GM20000 (cell line): ENCODE data around the gene RBM8A.
A peak's percentile ranks its signal among the peaks of the same experiment; 100 is the strongest.

Source experiments
- DNase-seq: peaks from one replicate; pipeline ENCODE4 v3.0.0; 2012; ENCODE audit warnings: low spot score
- CTCF ChIP-seq: IDR thresholded peaks from 2 replicates; pipeline ENCODE4 v1.5.1; 2012; ENCODE audit warnings: mild to moderate bottlenecking, control low read depth; ENCODE audit errors: extremely low read depth, missing control alignments

The RBM8A gene

GRCh38 chr1:145964328-145965118 lies 37.2 kb upstream of the RBM8A start, which contains the start of the genes ANKRD34A and POLR3GL:
TSS of gene ANKRD34A (minus strand) at chr1:145964575. CDS start at chr1:145961759, 2,816 bp downstream.
TSS of gene POLR3GL (plus strand) at chr1:145964690. CDS start at chr1:145974866, 10,176 bp downstream.
- no peak for TF ChIP-seq CTCF
- peak; percentile 93 for DNase-seq

GRCh38 chr1:145963265-145964019 lies 36.2 kb upstream of the RBM8A start:
- TF ChIP-seq CTCF = no peak
- no peak for DNase-seq

- TF ChIP-seq CTCF = no peak
- DNase-seq = peak; percentile 43
Measured at GRCh38 chr1:145962157-145963102, 35.1 kb upstream of the RBM8A start.

GRCh38 chr1:145961425-145962156 lies 34.3 kb upstream of the RBM8A start:
- TF ChIP-seq CTCF = no peak
- peak; percentile 53 for DNase-seq

- DNase-seq = no peak
Measured at GRCh38 chr1:145961109-145961424, 33.8 kb upstream of the RBM8A start.

More at GRCh38 chr1:145961109-145961424, 33.8 kb upstream of the RBM8A start:
- TF ChIP-seq CTCF = no peak
